IPS DF 19.7 (cell line): ENCODE measurements around the gene SPATA19.
A peak's percentile ranks its signal among the peaks of the same experiment; 100 is the strongest.

ENCODE experiments used
- DNase-seq: peaks from one replicate; pipeline ENCODE4 v3.0.0-alpha.2; 2013; ENCODE audit warnings: low read depth, low spot score

The SPATA19 gene

GRCh38 chr11:133835593-133836548 is 9.4 kb downstream of the SPATA19 start:
- DNase-seq = no peak

GRCh38 chr11:133834682-133835592 is 10.4 kb downstream of the SPATA19 start:
- DNase-seq = peak; percentile 61

GRCh38 chr11:133833898-133834681 is 11.2 kb downstream of the SPATA19 start:
- DNase-seq = no peak

GRCh38 chr11:133832991-133833897 is 12.1 kb downstream of the SPATA19 start:
- DNase-seq = no peak

GRCh38 chr11:133832096-133832990 is 13.0 kb downstream of the SPATA19 start:
- no peak for DNase-seq

- no peak for DNase-seq
These were observed 14.1 kb downstream of the SPATA19 start for GRCh38 chr11:133830931-133831907.

- DNase-seq = no peak
These were observed 15.7 kb downstream of the SPATA19 start for GRCh38 chr11:133829566-133829965.

GRCh38 chr11:133828871-133829270 is 16.4 kb downstream of the SPATA19 start:
- no peak for DNase-seq

GRCh38 chr11:133827556-133827955 is 17.8 kb downstream of the SPATA19 start:
- DNase-seq = no peak

- no peak for DNase-seq
These were observed 18.4 kb downstream of the SPATA19 start for GRCh38 chr11:133826866-133827265.

- DNase-seq = no peak
These were observed 19.6 kb downstream of the SPATA19 start for GRCh38 chr11:133825666-133826065.

GRCh38 chr11:133825156-133825555 is 20.2 kb downstream of the SPATA19 start:
- no peak for DNase-seq

- DNase-seq = no peak
These were observed 20.7 kb downstream of the SPATA19 start for GRCh38 chr11:133824593-133824992.

GRCh38 chr11:133823614-133824013 is 21.7 kb downstream of the SPATA19 start:
- DNase-seq = no peak

- DNase-seq = no peak
These were observed 22.1 kb downstream of the SPATA19 start for GRCh38 chr11:133823211-133823610.

GRCh38 chr11:133821776-133822175 is 23.5 kb downstream of the SPATA19 start:
- no peak for DNase-seq

GRCh38 chr11:133819746-133820315 is 25.5 kb downstream of the SPATA19 start:
- DNase-seq = no peak

- DNase-seq = no peak
These were observed 26.2 kb downstream of the SPATA19 start for GRCh38 chr11:133819114-133819513.
